Neural progenitor cell (in vitro differentiated cells): ENCODE measurements around the gene RARRES1. TPM values are rescaled to one million over a fixed set of nuclear protein-coding genes. Genes with fewer than 3 reads are reported as not detected.

Experiments used
- DNase-seq: peaks from one replicate; pipeline ENCODE4 v3.0.0-alpha.2; 2016; ENCODE audit warnings: low spot score
- H2AFZ ChIP-seq: fragments of 200-600 bp; sonication (generic); replicated peaks from 2 replicates; pipeline ENCODE4 v1.6.1; 2016; ENCODE audit warnings: antibody characterized with exemption
- H3F3A ChIP-seq: fragments of 200-600 bp; sonication (generic); 2 replicates; pipeline ENCODE4 v1.6.1; 2016; ENCODE audit warnings: antibody characterized with exemption, low read depth
- H3K27ac ChIP-seq: fragments of 200-600 bp; sonication (generic); 2 replicates; pipeline ENCODE4 v1.5.1; 2016; ENCODE audit warnings: mild to moderate bottlenecking
- H3K27me3 ChIP-seq: fragments of 200-600 bp; sonication (generic); 2 replicates; pipeline ENCODE4 v1.6.1; 2016; ENCODE audit warnings: mild to moderate bottlenecking, moderate library complexity
- H3K36me3 ChIP-seq: fragments of 200-600 bp; sonication (generic); 2 replicates; pipeline ENCODE4 v1.5.1; 2016
- H3K4me1 ChIP-seq: fragments of 200-600 bp; sonication (generic); 2 replicates; pipeline ENCODE4 v1.6.1; 2016; ENCODE audit warnings: mixed run types
- H3K4me2 ChIP-seq: fragments of 200-600 bp; sonication (generic); 2 replicates; pipeline ENCODE4 v1.6.1; 2016
- H3K4me3 ChIP-seq: fragments of 200-600 bp; sonication (generic); 2 replicates; pipeline ENCODE4 v1.5.1; 2016
- H3K79me2 ChIP-seq: fragments of 200-600 bp; sonication (generic); 2 replicates; pipeline ENCODE4 v1.6.1; 2016; ENCODE audit warnings: low read depth
- H3K9ac ChIP-seq: fragments of 200-600 bp; sonication (generic); 2 replicates; pipeline ENCODE4 v1.6.1; 2016
- H3K9me3 ChIP-seq: fragments of 200-600 bp; sonication (generic); 2 replicates; pipeline ENCODE4 v1.5.1; 2016; ENCODE audit warnings: low read depth
- H4K20me1 ChIP-seq: fragments of 200-600 bp; sonication (generic); 2 replicates; pipeline ENCODE4 v1.6.1; 2016; ENCODE audit warnings: low read depth
- H3K27ac Mint-ChIP-seq: 3 replicates; pipeline ENCODE4 v1.8.0; 2021; ENCODE audit warnings: mixed read lengths
- H3K27me3 Mint-ChIP-seq: 2 replicates; pipeline ENCODE4 v1.8.0; 2022; ENCODE audit warnings: low read depth, mild to moderate bottlenecking, inconsistent platforms, moderate library complexity, mixed read lengths; ENCODE audit not compliant: insufficient read depth
- H3K36me3 Mint-ChIP-seq: 3 replicates; pipeline ENCODE4 v1.8.0; 2021; ENCODE audit warnings: mixed read lengths
- H3K4me1 Mint-ChIP-seq: 3 replicates; pipeline ENCODE4 v1.8.0; 2021; ENCODE audit warnings: mixed read lengths
- H3K4me3 Mint-ChIP-seq: 3 replicates; pipeline ENCODE4 v1.8.0; 2021; ENCODE audit warnings: mild to moderate bottlenecking, moderate library complexity, mixed read lengths
- H3K9me3 Mint-ChIP-seq: 3 replicates; pipeline ENCODE4 v1.8.0; 2020; ENCODE audit warnings: mixed read lengths
- EZH2 ChIP-seq: fragments of 200-600 bp; sonication (generic); IDR thresholded peaks from 2 replicates; pipeline ENCODE4 v1.6.1; 2017; ENCODE audit warnings: antibody characterized with exemption, mild to moderate bottlenecking, moderate library complexity
- EZH2phosphoT487 ChIP-seq: fragments of 200-600 bp; sonication (generic); IDR thresholded peaks from 2 replicates; pipeline ENCODE4 v1.6.1; 2017; ENCODE audit warnings: antibody characterized with exemption
- total RNA-seq: library from RNA; depleted of rRNA; stranded (reverse); fragments of >200 nt; gene quantifications from 2 replicates; pipeline ENCODE4 v1.2.3, GENCODE V29; 2015; ENCODE audit warnings: low replicate concordance
- TF ChIP-seq, protein P1 (sequence below): fragments of 200-600 bp; sonication (generic); IDR thresholded peaks from 2 replicates; pipeline ENCODE4 v1.5.1; 2017; ENCODE audit warnings: antibody characterized with exemption, mild to moderate bottlenecking

RARRES1 gene
- total RNA-seq, 1 donor from 2014 or later, result 0.21 TPM

GRCh38 chr3:158727206-158728060, 4.8 kb downstream of the RARRES1 start:
- H3K4me2 ChIP-seq, result no peak overlapping the region
- no peaks in the 10 kb centered on the region for H3K36me3 ChIP-seq
- H3F3A ChIP-seq, result no peaks in the 10 kb centered on the region
- no peak for TF ChIP-seq EZH2
- TF ChIP-seq, protein P1, sequence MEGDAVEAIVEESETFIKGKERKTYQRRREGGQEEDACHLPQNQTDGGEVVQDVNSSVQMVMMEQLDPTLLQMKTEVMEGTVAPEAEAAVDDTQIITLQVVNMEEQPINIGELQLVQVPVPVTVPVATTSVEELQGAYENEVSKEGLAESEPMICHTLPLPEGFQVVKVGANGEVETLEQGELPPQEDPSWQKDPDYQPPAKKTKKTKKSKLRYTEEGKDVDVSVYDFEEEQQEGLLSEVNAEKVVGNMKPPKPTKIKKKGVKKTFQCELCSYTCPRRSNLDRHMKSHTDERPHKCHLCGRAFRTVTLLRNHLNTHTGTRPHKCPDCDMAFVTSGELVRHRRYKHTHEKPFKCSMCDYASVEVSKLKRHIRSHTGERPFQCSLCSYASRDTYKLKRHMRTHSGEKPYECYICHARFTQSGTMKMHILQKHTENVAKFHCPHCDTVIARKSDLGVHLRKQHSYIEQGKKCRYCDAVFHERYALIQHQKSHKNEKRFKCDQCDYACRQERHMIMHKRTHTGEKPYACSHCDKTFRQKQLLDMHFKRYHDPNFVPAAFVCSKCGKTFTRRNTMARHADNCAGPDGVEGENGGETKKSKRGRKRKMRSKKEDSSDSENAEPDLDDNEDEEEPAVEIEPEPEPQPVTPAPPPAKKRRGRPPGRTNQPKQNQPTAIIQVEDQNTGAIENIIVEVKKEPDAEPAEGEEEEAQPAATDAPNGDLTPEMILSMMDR, result peak; percentile 84
- H3K9me3 ChIP-seq, result no peaks in the 10 kb centered on the region
- Mint-ChIP-seq H3K4me1 (peaks cover 11% of the 10 kb centered on the region), H3K4me3 (no peak overlapping the region), H3K9me3 (no peaks in the 10 kb centered on the region), H3K27ac (no peak overlapping the region), H3K36me3 (peaks cover 2% of the 10 kb centered on the region), H3K27me3 (peaks cover 8% of the 10 kb centered on the region)
- no peaks in the 10 kb centered on the region for H4K20me1 ChIP-seq
- DNase-seq, result peak; percentile 71
- H3K4me3 ChIP-seq, result no peak overlapping the region
- H3K9ac ChIP-seq, result no peak overlapping the region
- H3K79me2 ChIP-seq, result no peaks in the 10 kb centered on the region
- H3K27ac ChIP-seq, result no peak overlapping the region
- H3K4me1 ChIP-seq, result peaks cover 6% of the 10 kb centered on the region
- H3K27me3 ChIP-seq, result peaks cover 19% of the 10 kb centered on the region
- H2AFZ ChIP-seq, result no peak overlapping the region

GRCh38 chr3:158725348-158726011, 6.8 kb downstream of the RARRES1 start:
- Mint-ChIP-seq H3K9me3 (no peaks in the 10 kb centered on the region), H3K36me3 (peaks cover 7% of the 10 kb centered on the region), H3K27me3 (peaks cover 5% of the 10 kb centered on the region), H3K4me1 (peaks cover 4% of the 10 kb centered on the region), H3K27ac (no peak overlapping the region), H3K4me3 (no peak overlapping the region)
- H3F3A ChIP-seq, result no peaks in the 10 kb centered on the region
- no peaks in the 10 kb centered on the region for H3K79me2 ChIP-seq
- no peaks in the 10 kb centered on the region for H4K20me1 ChIP-seq
- no peaks in the 10 kb centered on the region for H3K9me3 ChIP-seq
- no peak for TF ChIP-seq EZH2
- TF ChIP-seq, protein P1, result no peak
- no peak for TF ChIP-seq EZH2phosphoT487
- H3K27ac ChIP-seq, result no peak overlapping the region
- H3K27me3 ChIP-seq, result peaks cover 2% of the 10 kb centered on the region
- DNase-seq, result no peak
- H3K4me3 ChIP-seq, result no peak overlapping the region
- no peaks in the 10 kb centered on the region for H3K36me3 ChIP-seq
- no peak overlapping the region for H3K9ac ChIP-seq
- no peak overlapping the region for H3K4me2 ChIP-seq
- H2AFZ ChIP-seq, result no peak overlapping the region
- H3K4me1 ChIP-seq, result no peaks in the 10 kb centered on the region

GRCh38 chr3:158723991-158724390, 8.3 kb downstream of the RARRES1 start:
- TF ChIP-seq EZH2 (no peak), EZH2phosphoT487 (no peak)
- TF ChIP-seq, protein P1, result no peak
- Mint-ChIP-seq H3K4me3 (no peak overlapping the region), H3K4me1 (peaks cover 4% of the 10 kb centered on the region), H3K36me3 (peaks cover 7% of the 10 kb centered on the region), H3K27me3 (no peaks in the 10 kb centered on the region), H3K9me3 (no peaks in the 10 kb centered on the region), H3K27ac (no peak overlapping the region)
- Histone ChIP-seq H3K79me2 (no peaks in the 10 kb centered on the region), H3K9ac (no peak overlapping the region), H3K4me2 (no peak overlapping the region), H3K27ac (no peak overlapping the region), H3K36me3 (no peaks in the 10 kb centered on the region), H3K4me1 (no peaks in the 10 kb centered on the region), H3K27me3 (no peaks in the 10 kb centered on the region), H3K4me3 (no peak overlapping the region), H2AFZ (no peak overlapping the region), H4K20me1 (no peaks in the 10 kb centered on the region), H3F3A (no peaks in the 10 kb centered on the region), H3K9me3 (no peaks in the 10 kb centered on the region)
- DNase-seq, result no peak
